ENCODE data around the gene MYH11.

Gene MYH11

GRCh38 chr16:15770512-15770911 lies 86.3 kb downstream of the MYH11 start:
- TF ChIP-seq, protein P1, sequence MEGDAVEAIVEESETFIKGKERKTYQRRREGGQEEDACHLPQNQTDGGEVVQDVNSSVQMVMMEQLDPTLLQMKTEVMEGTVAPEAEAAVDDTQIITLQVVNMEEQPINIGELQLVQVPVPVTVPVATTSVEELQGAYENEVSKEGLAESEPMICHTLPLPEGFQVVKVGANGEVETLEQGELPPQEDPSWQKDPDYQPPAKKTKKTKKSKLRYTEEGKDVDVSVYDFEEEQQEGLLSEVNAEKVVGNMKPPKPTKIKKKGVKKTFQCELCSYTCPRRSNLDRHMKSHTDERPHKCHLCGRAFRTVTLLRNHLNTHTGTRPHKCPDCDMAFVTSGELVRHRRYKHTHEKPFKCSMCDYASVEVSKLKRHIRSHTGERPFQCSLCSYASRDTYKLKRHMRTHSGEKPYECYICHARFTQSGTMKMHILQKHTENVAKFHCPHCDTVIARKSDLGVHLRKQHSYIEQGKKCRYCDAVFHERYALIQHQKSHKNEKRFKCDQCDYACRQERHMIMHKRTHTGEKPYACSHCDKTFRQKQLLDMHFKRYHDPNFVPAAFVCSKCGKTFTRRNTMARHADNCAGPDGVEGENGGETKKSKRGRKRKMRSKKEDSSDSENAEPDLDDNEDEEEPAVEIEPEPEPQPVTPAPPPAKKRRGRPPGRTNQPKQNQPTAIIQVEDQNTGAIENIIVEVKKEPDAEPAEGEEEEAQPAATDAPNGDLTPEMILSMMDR (conservative IDR thresholded peaks at IDR 0.05; ENCODE audit: control insufficient read depth, insufficient read depth, low read depth, low read length) = no peak
- DNase-seq (ENCODE audit: low read depth) = peak; percentile 61
- H3K4me3 ChIP-seq (ENCODE audit: control insufficient read depth, low read depth, low read length) = no peak overlapping the region

DNA sequence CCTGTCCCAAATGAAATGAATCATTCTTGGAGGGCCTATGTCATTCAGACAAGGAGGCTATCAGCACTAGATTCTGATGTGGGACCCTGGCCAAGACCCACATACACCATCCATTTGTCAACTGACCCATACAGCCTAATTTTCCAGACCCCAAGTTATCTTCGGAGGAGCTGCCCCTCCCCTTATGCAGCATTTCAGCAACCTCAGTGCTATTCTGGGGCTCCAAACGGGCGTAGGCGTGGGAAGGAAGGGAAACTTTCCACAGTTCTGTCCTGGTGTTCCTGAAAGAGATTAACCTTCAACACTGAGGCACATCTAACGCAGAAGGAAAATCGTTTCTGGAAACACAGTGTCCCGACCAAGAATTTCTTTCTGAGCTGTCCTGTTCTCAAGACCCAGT lies 86.7 kb downstream of the MYH11 start:
- DNase-seq (ENCODE audit: low read depth) = peak; percentile 24
- no peak overlapping the region for H3K4me3 ChIP-seq (ENCODE audit: control insufficient read depth, low read depth, low read length)
- TF ChIP-seq, protein P1 (conservative IDR thresholded peaks at IDR 0.05; ENCODE audit: control insufficient read depth, insufficient read depth, low read depth, low read length) = no peak

- H3K4me3 ChIP-seq (ENCODE audit: control insufficient read depth, low read depth, low read length) = no peak overlapping the region
- TF ChIP-seq, protein P1 (conservative IDR thresholded peaks at IDR 0.05; ENCODE audit: control insufficient read depth, insufficient read depth, low read depth, low read length) = no peak
- DNase-seq (ENCODE audit: low read depth) = no peak
Measured at GRCh38 chr16:15769239-15769638, 87.6 kb downstream of the MYH11 start.

DNA sequence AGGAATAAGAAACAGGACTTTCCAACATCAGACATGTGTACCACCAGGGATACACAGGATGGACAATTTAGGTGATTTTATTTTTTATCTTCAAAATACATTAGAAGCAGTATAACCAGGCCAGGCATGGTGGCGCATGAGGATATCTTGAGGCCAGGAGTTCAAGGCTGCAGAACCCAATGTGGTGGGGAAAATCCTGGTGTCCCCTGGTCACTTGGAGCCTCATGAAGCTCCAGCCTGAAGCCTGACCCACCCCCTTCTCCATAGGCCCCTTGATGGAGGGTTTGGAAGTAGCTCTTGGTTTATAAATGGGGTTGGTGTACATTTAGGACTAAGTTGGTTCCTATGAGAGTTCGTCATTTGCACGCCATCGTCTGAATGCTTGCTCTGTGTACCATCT lies 88.6 kb downstream of the MYH11 start:
- DNase-seq (ENCODE audit: low read depth) = no peak
- TF ChIP-seq, protein P1 (conservative IDR thresholded peaks at IDR 0.05; ENCODE audit: control insufficient read depth, insufficient read depth, low read depth, low read length) = no peak
- no peak overlapping the region for H3K4me3 ChIP-seq (ENCODE audit: control insufficient read depth, low read depth, low read length)

DNA sequence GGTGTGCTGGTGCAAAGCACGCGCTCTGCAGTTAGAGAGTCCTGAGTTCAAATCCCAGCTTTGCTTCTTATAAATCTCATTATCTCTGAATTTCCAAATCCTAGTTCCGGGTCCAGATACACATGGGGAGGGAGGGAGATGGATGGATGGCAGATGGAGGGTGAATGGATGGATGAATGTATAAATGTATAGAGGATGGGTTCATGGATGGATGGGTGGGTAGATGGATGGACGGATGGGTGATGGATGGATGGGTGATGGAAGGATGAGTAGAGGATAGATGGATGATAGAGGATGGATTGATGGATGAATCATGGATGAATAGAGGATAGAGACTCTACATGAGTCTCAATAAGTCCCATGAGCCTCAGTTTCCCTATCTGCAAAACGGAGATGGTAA lies 89.9 kb downstream of the MYH11 start:
- H3K4me3 ChIP-seq (ENCODE audit: control insufficient read depth, low read depth, low read length) = no peak overlapping the region
- TF ChIP-seq, protein P1 (conservative IDR thresholded peaks at IDR 0.05; ENCODE audit: control insufficient read depth, insufficient read depth, low read depth, low read length) = no peak
- no peak for DNase-seq (ENCODE audit: low read depth)

GRCh38 chr16:15765880-15766279 lies 90.9 kb downstream of the MYH11 start:
- no peak overlapping the region for H3K4me3 ChIP-seq (ENCODE audit: control insufficient read depth, low read depth, low read length)
- peak; percentile 46 for DNase-seq (ENCODE audit: low read depth)
- TF ChIP-seq, protein P1 (conservative IDR thresholded peaks at IDR 0.05; ENCODE audit: control insufficient read depth, insufficient read depth, low read depth, low read length) = peak; percentile 78

DNA sequence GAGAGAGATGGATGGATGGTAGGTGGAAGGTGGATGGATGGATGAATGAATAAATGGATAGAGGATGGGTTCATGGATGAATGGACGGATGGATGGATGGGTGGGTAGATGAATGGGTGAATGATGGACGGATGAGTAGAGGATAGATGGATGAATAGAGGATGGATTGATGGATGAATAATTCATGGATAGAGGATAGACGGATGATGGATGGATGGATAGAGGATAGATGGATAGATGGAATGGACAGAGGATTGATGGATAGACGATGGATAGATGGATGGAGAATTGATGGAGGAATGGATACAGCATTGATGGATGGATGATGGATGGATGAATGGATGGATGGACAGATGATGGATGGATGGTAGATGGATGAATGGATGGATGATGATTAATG lies 91.7 kb downstream of the MYH11 start:
- no peak overlapping the region for H3K4me3 ChIP-seq (ENCODE audit: control insufficient read depth, low read depth, low read length)
- TF ChIP-seq, protein P1 (conservative IDR thresholded peaks at IDR 0.05; ENCODE audit: control insufficient read depth, insufficient read depth, low read depth, low read length) = no peak

More for the DNA sequence above, 91.7 kb downstream of the MYH11 start:
- DNase-seq (ENCODE audit: low read depth) = no peak

All from fibroblast of mammary gland (primary cell).